ENCODE data around the gene HEATR1.
"Not testable (repeated sequence)": the region's sequence is repeated elsewhere in the genome, so short reads cannot be mapped to it uniquely, and the experiment has no call there.

The HEATR1 gene

DNA sequence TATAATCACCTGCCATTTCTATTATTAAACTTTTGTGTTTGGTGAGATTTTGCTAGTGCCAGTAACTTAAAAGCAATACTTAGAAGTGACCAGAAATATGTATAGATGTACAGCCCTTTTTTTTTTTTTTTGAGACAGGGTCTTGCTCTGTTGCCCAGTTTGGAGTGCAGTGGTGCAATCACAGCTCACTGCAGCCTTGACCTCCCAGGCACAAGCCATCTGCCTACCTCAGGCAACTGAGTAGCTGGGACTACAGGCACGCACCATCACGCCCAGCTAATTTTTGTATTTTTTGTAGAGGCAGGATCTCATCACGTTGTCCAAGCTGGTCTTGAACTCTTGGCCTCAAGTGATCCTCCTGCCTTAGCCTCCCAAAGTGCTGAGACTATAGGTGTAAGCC is 23.9 kb downstream of the HEATR1 start:
- DNase-seq = not testable (repeated sequence)

- no peak for DNase-seq
Measured at GRCh38 chr1:236578661-236579060, 25.7 kb downstream of the HEATR1 start.

- DNase-seq = not testable (repeated sequence)
Measured at GRCh38 chr1:236577041-236577440, 27.3 kb downstream of the HEATR1 start.

DNA sequence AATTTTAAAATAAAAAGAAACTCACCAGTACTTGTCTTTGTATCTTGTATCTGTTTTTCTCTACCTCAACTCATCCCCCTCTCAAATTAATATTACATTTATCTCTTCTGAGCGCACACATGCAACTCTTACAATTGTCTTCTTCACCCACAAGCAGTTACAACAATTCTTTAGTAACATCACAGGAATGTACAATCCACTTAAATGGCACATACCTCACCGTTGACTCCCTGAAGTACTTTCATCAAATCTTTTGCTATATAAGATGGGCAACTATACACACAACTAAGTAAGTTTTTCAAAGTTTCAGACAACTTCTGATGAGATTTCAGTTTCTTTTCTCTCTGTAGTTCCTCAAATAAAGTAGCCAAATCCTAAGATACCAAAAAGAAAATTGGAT is 28.3 kb downstream of the HEATR1 start:
- no peak for DNase-seq

- no peak for DNase-seq
Measured at GRCh38 chr1:236575523-236575922, 28.8 kb downstream of the HEATR1 start.

GRCh38 chr1:236568285-236568894 is 35.9 kb downstream of the HEATR1 start:
- no peak for DNase-seq

GRCh38 chr1:236565530-236565929 is 38.8 kb downstream of the HEATR1 start:
- no peak for DNase-seq

GRCh38 chr1:236561976-236562375 is 42.3 kb downstream of the HEATR1 start:
- no peak for DNase-seq

- DNase-seq = no peak
Measured at GRCh38 chr1:236560213-236560771, 44.0 kb downstream of the HEATR1 start.

DNA sequence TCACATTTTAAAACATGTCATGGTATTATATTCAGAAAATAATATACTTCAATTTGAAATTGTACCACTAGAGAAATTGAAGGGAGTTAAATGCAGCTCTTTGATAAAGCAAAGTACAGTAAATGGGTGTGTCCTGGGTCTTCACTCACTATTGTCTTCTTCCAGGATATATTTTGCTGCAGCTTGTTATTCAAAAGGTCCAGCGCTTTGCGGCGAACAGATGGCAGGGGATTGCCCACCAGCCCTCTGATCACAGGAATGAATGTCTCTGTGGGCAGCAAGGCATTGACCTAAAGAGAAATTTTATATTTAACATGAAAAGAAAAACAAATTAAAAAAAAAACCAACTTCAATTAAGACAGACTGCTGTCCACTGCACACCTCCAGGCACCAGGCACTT is 45.5 kb downstream of the HEATR1 start:
- DNase-seq = no peak

GRCh38 chr1:236558081-236558480 is 46.2 kb downstream of the HEATR1 start:
- DNase-seq = no peak

DNA sequence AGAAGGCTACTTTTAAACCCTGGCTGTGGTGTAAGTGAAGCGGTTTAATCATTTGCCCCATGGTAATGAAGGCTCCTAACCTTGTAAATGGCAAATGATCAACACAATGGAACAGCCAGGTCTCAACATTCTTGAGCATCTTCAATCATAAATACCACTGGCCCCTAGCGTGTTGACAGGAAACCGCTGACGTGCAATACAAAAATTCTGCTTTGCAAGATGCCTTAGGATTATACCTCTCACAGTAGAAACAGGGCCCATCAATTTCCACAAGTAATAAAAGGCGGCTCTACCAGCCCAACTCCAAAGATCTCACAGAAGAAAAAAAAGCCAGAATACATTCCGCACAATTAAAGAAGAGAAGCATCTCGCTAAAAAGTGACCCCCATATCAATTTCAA is 47.7 kb downstream of the HEATR1 start:
- no peak for DNase-seq

DNA sequence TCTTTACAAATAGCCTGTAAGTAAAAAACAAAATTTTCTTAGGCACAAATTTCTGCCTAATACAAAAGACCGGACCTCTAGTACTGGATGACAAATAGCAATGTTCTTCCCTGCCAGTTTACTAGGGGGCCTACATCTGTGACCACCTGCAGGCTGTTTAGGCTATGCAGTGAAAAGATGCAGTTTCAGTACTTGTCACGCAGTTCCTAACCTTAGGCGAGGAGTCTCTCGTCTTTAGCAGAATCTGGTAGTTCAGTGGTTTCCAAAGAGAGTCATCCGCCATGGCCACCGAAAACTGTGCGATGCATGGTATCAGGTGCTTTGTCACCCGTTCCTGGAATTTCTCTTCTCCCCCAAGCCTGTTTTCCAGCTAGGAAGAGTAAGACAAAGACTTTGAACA is 50.9 kb downstream of the HEATR1 start:
- DNase-seq = no peak

GRCh38 chr1:236552901-236553300 is 51.4 kb downstream of the HEATR1 start:
- DNase-seq = no peak

DNA sequence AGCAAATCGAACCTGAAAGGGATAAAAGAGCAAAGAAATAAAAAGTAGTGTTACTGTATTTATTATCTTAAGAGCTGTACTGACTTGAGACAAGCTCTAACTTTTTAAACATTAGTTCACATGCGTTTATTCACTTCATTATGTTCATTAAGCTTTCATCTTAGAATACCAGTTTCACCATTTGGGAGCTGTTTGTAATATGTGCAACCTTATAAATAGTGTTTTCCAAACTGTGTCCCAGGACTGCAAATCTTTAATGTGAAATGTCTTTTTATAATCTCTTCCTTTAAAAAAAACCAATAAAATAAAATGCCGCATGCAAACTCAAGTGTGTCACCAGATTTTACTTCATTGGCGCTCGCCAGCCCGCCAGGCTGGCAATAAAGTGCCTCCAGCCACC is 52.2 kb downstream of the HEATR1 start:
- no peak for DNase-seq

DNA sequence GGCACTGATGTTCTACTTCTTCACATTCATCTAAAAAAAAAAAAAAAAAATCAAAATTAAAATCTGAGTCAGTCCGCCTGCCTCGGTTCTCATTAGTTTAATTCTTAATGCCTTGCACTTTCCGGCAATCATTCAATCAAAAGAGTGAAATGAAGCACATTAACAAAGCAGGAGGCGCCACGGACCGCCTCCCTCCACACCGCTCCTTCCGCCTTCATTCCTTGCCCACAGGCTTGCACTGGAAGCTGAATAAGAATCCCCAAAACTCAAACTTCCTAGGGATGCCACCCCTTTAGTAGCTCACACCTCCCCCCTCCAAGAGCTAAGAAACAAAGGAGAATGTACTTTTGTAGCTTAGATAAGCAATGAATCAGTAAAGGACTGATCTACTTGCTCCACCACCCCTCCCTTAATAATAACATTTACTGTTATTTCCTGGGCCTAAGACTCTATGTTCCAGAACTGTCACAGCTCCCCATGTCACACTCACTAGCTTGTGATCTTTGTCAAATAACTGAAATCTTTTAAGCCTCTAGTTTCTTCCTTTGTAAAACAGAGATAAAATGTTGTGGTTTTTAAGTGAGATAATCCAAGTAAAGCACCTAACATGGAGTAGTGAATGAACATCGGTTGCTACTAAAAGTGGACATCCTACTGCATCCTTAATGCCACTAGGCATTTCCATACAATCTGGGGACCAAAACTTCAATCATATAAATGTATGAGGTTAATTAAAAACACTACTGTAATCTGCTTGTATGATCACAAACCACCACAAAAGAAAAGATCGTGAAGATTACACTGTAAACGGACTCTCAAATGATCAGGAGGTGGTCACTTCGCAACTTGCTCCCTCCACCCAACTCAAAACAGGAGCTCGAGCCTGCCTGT is 53.1 kb downstream of the HEATR1 start:
- DNase-seq = no peak

- no peak for DNase-seq
Measured at GRCh38 chr1:236548452-236548851, 55.9 kb downstream of the HEATR1 start.

DNA sequence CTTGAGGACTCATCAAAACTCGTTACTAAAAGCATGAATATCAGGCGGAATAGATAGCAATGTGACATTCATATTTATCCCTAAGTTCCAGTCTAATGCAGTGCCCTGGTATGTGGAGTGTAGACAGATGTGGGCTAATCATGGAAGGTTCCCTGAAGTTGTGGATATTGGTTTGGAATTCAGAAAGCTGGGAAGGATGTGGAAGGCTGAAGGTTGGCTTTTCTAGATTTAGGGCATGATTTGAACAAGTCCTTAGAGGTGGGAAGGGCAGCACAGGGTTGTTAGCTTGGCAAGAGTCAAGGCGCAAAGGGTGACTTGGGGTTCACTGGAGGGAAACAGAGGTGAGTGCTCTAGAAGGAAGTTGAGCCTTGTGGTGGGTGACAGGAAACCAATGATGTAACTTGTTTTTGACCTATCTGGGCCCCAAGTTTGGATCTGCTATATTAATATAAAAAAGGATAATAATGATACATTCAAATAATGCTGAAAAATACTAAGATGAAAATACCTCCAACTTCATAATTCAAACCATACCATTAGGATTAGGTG is 58.6 kb downstream of the HEATR1 start:
- DNase-seq = no peak

- DNase-seq = no peak
Measured at GRCh38 chr1:236543065-236543669, 61.1 kb downstream of the HEATR1 start.

DNA sequence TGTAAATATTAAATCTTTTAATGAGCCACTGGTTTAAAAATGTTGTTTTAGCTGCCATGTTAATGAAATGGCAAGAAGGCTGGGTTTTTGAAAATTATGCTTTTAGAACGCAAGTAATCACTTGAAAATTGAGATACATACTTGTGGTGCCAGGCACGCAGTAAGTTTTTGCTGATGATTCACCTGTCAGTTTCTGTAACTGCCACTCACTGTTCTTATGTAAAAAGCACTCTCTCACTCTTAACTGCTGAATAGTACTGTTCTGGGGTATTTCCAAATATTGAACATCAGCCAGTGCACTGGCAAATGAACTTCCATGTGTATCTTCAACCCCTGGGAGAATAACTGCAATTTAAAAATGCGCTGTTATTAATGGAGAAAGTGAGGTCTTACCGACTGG is 62.6 kb downstream of the HEATR1 start:
- no peak for DNase-seq

DNA sequence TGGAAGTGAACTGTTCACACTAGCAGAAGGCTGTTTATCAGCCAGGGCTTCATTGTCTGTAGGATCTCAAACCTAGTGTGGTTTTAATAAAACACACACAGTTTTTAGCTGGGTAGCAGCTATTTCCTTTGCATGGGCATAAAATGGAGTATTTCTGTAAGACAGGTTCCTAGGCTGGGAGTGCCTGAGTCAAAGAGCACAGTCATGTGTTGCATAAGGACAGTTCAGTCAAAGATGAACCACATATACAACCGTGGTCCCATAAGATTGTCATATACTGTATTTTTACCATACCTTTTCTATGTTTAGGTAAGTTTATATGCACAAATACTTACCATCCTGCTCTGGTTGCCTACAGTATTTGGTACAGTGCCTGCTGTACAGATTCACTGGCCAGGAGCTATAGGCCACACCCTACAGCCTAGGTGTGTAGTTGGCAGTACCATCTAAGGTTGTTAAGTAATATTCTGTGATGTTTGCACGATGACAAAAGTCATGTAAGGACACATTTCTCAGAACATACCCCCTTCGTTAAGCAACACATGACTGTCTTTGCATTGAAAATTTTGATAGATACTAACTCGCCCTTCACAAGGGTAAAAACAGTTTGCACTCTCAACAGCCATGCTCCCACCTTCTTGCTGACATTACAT is 63.4 kb downstream of the HEATR1 start:
- DNase-seq = no peak

GRCh38 chr1:236536540-236536939 is 67.8 kb downstream of the HEATR1 start:
- DNase-seq = no peak

DNA sequence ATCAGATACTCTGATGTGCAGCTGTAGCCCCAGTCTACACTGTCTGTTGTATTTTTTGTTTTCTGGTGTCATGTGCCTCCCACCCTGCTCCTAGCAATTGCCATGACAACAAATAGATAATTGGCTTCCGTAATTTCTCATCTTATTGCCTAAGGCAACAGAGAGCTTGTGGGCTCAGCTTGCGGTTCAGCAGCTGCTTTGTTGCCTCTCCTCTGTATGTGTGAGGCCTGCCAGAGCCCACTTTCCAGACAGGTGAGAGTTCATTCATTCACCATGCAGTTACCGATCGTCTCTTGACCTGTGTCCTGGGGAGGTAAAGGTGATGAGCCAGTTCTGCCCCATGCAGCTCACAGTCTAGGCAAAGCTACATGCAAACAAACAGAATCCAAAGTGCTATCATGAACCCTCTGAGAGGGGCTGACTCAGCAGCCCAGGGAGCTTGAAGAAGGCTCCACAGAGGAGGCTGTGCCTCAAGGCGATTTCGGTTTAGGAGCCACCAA is 68.6 kb downstream of the HEATR1 start:
- DNase-seq = no peak

Measured in NCI-H510A (cell line).